Measurements from ENCODE around the gene PYURF. TPM values are rescaled to one million over a fixed set of nuclear protein-coding genes. Genes with fewer than 3 reads are reported as not detected.

Gene PYURF
- total RNA-seq, 1 experiment from 2014 or later = 50.9 TPM

- RAD21 ChIA-PET (ENCODE audit: low non-redundant PET in 1 of 2, low total read pairs in 2 of 2, uncharacterized antibody in 2 of 2, unreplicated experiment in 2 of 2) = no interaction called here
- Histone ChIP-seq H3K27ac (ENCODE audit: low read depth, low read length) (no peak overlapping the region), H3K27me3 (ENCODE audit: insufficient read depth, low read length) (no peaks in the 10 kb centered on the region), H3K79me2 (ENCODE audit: insufficient read depth, low read length) (no peaks in the 10 kb centered on the region), H2AFZ (ENCODE audit: low read depth, low read length, poor library complexity, severe bottlenecking) (no peak overlapping the region), H3K9me2 (ENCODE audit: insufficient read depth) (no peaks in the 10 kb centered on the region), H3K9ac (ENCODE audit: low read length) (no peak overlapping the region), H3K9me3 (ENCODE audit: control insufficient read depth in 1 of 2, insufficient read depth in 1 of 2, low read depth in 1 of 2, low read length in 2 of 2) (no peaks in the 10 kb centered on the region), H3K36me3 (ENCODE audit: control insufficient read depth in 1 of 2, insufficient read depth in 2 of 2, low read length in 2 of 2) (no peaks in the 10 kb centered on the region), H4K20me1 (ENCODE audit: insufficient read depth) (no peaks in the 10 kb centered on the region), H3K4me3 (replicated peaks in 1 of 2; ENCODE audit: low read depth in 1 of 2, low read length in 2 of 2) (no peak overlapping the region), H3K4me1 (ENCODE audit: control insufficient read depth in 1 of 2, insufficient read depth in 2 of 2, low read length in 2 of 2) (no peaks in the 10 kb centered on the region), H3K4me2 (ENCODE audit: low read length) (no peak overlapping the region)
- CTCF ChIA-PET = no interaction called here
- DNase-seq (ENCODE audit: low read depth, low spot score) (no peak), ATAC-seq (no peak)
- TF ChIP-seq CBX3 (IDR thresholded peaks at IDR 0.05; ENCODE audit: low read depth) (no peak), CEBPB (IDR thresholded peaks at IDR 0.05; ENCODE audit: low read depth) (no peak), SIN3A (IDR thresholded peaks at IDR 0.05; ENCODE audit: low read depth) (no peak), ZNF274 (IDR thresholded peaks at IDR 0.05; ENCODE audit: low read depth, low read length) (no peak), FOSL1 (IDR thresholded peaks at IDR 0.05; ENCODE audit: low read depth) (no peak), SRF (IDR thresholded peaks at IDR 0.05; ENCODE audit: low read depth) (no peak), ELF1 (IDR thresholded peaks at IDR 0.05; ENCODE audit: borderline replicate concordance, low read depth) (no peak), TCF7L2 (IDR thresholded peaks at IDR 0.05; ENCODE audit: borderline replicate concordance, extremely low read depth, insufficient read depth, insufficient read length) (no peak), ZBTB33 (IDR thresholded peaks at IDR 0.05; ENCODE audit: extremely low read depth, insufficient replicate concordance, low read length) (no peak), POLR2AphosphoS5 (IDR thresholded peaks at IDR 0.05; ENCODE audit: low read depth, low read length) (no peak), RAD21 (IDR thresholded peaks at IDR 0.05; ENCODE audit: low read depth) (no peak), EGR1 (IDR thresholded peaks at IDR 0.05; ENCODE audit: low read depth) (no peak), ATF3 (IDR thresholded peaks at IDR 0.05) (no peak), JUND (IDR thresholded peaks at IDR 0.05) (no peak)
- no TSS peak for BruUV-seq (replicated peaks)
- POLR2A ChIA-PET = no interaction called here
- intact Hi-C loops (cut with micrococcal nuclease) = no loop called here
These were observed 26.2 kb upstream of the PYURF start for GRCh38 chr4:88549815-88550214.
